ENCODE results near the gene CARM1.
"Not testable (repeated sequence)": the region's sequence is repeated elsewhere in the genome, so short reads cannot be mapped to it uniquely, and the experiment has no call there.

Gene CARM1

DNA sequence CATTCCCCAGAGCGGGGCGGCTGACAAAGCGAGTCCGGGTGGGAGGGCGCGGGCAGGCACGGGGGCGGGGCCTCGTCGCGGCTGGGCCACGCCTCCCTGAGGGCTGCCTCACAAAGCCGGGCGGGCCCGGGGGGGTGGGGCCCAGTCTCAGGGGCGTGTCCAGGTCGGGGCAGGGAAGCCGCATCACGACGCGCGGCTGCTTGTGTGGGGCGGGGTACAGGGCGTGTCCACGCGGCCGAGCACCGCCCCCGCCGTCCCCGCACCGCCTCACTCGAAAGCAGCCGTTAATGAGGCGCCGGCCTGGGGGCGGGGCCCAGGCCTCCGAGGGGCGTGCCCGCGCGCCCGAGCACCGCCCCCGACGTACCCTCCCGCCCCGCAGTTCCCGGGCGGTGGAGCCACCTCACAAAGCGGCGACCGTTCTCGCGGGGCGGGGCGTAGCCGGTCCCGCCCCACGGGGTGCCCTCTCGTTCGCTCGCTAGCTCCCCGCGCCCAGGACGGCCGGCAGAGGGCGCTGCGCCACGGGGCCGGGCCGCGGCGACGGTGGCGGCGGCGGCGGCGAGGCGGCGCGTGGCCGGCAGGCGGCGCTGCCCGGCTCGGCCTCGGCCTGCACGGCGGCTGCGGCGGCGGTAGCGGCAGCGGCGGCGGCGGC is at the start of gene CARM1:
Gene CARM1 (plus strand): TSS at position 599 of the 649 bp plus-strand sequence. CDS start 150 bp downstream, outside the sequence.
- peak; percentile 99 for DNase-seq

DNA sequence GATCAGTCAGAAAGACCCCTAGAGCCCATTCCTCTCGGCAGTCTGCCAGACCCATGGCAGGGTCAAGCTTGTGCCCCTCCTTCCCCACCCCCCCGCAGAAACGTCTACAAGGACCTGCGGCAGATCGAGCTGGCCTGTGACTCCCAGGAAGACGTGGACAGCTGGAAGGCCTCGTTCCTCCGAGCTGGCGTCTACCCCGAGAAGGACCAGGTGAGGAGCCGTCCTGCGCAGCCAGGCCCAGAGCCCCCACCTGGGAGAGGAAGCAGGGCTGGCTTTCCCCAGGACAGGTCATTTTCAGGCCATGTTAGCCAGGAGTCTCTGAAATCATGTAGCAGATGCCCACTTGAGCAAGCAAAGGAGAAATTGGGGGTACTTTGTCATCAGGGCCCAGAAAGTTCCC is 47.7 kb upstream of the CARM1 start:
- DNase-seq: no peak

DNA sequence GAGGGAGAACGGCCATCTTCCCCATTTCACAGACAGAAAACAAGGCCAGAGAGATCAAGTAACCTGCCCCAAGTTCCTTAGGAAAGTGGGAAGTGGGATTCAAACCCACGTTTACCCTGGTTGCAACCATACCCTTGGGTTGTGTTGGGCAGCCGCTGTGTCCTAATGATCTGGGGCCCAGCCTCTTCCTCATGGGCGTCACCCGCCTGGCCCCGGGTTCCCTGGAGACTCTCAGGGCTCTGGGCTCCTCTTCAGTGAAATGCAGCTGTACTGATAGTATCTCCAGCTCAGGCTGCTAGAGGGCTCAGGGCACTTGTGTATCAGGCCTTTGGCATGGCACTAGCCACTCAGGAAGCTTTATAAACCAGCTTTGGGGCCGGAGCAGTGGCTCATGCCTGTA is 45.1 kb upstream of the CARM1 start:
- peak; percentile 60 for DNase-seq

DNA sequence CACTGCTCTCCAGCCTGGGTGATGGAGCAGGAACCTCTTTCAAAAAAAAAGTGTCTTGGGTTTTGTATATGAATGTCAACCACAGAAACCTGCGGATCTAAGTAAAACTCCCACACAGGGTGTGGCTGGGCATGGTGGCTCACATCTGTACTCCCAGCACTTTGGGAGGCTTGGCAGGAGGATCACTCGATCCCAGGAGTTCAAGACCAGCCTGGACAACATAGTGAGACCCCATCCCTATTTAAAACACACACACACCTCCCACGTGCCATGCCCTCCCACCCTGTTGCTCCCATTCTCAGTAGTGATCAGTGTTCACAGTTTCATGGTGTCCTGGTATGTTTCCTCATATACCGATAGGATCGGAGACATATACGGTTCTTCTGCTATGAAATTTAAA is 44.5 kb upstream of the CARM1 start:
- DNase-seq: no peak

DNA sequence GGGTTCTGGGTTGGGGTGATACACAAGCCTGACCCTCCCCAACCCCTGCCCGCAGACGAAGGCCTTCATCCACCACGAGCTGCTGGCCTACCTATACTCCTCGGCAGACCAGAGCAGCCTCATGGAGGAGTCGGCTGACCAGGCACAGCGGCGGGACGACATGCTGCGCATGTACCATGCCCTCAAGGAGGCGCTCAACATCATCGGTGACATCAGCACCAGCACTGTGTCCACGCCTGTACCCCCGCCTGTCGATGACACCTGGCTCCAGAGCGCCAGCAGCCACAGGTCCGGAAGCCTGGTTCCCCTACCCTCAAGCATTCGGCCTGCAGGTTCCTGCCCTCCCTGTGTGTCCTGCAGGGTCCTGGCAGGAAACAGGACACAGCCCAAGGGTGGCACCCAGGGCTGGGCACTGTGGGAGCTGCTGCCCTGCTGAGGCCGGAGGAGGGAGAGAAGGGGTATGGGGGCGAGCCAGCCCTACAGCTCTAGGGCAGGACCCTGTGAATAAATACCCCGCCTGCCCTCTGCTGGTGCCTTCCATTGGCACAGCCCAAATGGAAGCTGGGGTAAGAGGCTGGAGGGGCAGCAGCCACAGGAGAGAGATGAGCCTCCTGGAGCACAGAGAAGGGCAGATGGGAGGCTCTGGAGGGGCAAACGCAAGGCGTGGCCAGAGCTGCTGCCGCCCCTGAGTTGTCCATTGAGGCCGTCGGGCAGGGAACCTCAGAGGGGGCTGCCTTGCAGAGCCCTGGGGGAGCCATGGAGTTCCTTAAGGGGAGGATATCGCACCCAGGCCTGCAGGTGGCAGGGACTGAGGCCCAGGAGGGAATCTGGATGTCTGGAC is 42.2 kb upstream of the CARM1 start:
- no peak for DNase-seq

- no peak for DNase-seq
Measured at GRCh38 chr19:10829967-10830366, 41.4 kb upstream of the CARM1 start.

DNA sequence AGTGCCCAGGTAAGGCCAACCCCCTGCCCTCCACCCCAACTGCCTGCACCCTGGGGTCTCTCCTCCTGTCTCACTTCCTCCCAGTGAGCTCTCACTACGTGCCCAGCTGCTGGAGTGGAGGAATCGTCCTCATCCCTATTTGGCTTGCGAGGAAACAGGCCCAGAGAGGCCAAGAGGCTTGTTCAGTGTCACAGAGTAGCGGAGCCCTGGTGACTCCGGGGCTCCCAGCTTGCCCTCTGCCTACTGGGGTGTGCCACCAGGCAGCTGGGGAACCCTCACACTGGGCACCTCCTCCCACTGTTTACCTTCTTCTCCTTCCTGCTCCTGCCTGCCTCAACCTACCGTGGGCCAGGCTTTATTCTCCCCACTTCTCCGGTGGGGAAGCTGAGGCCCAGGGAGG is 41.0 kb upstream of the CARM1 start:
- no peak for DNase-seq

DNA sequence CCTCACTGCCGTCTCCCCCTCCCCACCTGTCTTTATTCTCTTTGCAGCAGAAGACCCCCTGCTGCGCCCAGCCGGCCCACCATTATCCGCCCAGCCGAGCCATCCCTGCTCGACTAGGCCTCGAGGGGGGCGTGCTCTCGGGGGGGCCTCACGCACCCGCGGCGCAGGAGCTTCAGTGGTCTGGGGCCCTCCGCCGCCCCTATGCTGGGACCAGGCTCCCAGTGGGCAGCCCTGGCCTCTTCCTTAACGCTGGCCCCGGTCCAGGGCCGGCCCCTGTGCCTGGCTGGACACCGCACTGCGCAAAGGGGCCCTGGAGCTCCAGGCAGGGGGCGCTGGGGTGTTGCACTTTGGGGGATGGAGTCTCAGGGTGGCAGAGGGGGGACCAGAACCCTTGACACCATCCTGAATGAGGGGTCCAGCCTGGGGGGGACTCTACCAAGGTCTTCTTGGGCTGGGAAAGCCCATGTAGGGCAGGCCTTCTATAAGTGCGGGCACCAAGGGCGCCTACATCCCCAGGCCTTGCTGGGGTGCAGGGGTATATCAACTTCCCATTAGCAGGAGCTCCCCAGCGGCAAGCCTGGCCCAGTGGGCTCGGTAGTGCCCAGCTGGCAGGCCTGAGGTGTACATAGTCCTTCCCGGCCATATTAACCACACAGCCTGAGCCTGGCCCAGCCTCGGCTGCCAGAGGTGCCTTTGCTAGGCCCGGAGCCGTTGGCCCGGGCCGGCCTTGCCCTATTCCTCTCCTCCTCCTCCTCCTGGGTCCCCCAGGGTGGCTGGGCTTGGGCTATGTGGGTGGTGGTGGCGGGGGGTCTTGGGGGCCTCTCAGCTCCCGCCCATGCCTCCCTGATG is 40.2 kb upstream of the CARM1 start:
- DNase-seq: no peak

- no peak for DNase-seq
Measured at GRCh38 chr19:10831987-10832938, 39.1 kb upstream of the CARM1 start.

- DNase-seq: no peak
Measured at GRCh38 chr19:10832939-10833296, 38.4 kb upstream of the CARM1 start.

DNA sequence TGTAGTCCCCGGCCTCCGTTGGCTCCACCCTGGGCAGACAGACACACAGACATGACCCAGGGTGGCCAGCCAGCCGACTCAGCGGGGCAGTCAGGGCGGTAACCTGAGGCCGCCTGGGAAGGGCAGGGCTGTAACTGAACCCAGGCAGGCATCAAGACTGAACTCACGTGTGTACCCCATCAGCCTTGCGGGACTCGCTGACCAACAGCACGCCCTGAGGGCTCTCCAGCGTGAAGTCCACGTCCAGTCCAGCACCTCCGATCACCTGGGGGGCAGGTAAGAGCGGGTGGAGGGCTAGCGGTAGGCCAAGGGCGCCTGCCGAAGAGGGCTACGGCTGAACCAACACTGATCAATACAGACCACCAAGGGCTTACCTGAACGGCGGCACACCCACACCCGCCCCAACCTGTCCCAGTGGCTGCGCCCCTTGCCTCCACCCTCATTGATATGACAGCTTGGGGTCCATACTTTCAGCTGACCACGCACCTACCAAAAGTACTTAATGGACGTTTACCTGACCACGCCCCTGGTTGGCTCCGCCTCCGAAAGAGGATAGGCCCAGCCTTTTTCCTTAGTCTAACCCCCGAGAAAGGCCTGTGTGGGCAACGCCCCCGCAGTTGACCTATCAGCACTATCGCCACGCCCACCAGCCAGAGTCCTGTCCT is 36.1 kb upstream of the CARM1 start:
- DNase-seq: no peak

DNA sequence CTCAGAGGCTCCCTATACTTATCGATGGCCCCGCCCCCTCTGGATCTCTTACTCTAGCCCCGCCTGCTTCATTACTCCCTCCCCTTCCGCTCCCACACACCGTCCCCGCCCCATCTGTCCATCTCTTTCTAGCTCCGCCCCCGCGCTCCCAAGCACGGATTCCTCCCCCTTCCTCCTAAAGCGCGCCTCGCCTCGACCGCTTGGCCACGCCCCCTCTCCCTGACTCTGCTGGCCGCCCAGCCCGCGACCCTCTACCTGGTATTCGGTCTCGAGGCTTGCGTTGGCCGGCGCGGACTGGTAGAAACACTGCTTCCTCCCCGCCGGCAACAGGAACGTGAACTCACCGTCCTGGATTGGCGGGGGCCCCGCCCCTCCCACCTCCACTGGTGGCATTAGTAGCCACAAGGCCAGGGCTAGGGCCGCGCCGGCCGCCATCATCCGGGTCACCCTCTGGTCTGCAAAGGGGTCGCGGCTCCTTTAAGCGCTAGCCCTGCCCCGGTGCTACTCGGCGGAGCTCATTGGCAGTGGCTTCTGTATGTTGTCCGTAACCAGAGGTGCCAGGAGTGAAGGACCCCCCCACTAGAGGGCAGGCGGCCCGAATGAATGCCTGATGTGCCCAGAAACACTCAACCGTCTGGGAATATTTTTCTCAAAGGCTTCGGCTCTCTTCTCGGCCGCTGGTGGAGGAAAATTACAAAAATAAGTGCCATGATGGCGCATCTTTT is 35.4 kb upstream of the CARM1 start, which contains the start of gene TMED1:
Gene TMED1 (minus strand): TSS at position 459 of the 725 bp plus-strand sequence. CDS start 21 bp downstream, at position 438.
- DNase-seq: peak; percentile 100

DNA sequence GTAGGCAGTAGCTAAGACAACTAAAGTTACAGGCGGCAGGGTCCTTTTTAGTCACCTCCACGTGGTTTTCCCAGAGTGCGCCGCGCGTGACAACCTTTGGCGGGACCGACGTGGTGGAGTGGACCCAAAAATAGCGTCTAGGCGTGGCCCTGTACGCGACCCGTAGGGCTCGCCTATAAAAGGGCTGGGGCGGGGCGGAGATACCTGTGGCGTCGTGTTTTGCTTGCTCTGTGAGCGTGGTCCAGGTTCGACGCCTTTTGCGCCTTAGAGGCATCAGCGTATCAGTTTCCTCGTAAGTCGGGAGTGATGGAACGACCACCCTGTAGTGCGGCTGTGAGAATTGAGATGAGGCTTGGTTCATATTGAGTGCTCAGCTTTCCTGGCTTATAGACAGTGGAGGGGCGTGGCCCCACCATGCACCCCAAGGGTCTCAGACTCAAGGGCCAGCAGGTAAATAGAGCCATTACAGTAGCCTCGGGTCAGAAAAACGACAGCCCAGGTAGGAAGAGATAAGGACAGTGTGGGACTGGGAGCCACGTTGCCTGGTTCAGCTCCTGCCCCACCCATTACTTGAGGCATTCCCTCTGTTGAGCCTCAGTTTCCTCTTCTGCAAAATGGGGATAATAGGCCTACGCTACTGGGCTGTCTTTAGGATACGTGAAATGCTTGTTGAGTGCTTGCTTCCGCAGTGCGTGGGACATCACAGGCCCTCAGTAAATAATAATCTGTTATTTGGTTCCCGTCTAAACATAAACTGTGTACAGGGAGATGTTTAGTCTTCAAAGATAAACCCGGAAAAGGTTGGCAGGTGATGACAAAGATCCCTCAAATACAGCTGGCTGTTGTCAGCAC is 34.6 kb upstream of the CARM1 start:
- peak; percentile 86 for DNase-seq

- DNase-seq: not testable (repeated sequence)
Measured at GRCh38 chr19:10837649-10838048, 33.7 kb upstream of the CARM1 start.

GRCh38 chr19:10838377-10838776 is 33.0 kb upstream of the CARM1 start:
- DNase-seq: no peak

DNA sequence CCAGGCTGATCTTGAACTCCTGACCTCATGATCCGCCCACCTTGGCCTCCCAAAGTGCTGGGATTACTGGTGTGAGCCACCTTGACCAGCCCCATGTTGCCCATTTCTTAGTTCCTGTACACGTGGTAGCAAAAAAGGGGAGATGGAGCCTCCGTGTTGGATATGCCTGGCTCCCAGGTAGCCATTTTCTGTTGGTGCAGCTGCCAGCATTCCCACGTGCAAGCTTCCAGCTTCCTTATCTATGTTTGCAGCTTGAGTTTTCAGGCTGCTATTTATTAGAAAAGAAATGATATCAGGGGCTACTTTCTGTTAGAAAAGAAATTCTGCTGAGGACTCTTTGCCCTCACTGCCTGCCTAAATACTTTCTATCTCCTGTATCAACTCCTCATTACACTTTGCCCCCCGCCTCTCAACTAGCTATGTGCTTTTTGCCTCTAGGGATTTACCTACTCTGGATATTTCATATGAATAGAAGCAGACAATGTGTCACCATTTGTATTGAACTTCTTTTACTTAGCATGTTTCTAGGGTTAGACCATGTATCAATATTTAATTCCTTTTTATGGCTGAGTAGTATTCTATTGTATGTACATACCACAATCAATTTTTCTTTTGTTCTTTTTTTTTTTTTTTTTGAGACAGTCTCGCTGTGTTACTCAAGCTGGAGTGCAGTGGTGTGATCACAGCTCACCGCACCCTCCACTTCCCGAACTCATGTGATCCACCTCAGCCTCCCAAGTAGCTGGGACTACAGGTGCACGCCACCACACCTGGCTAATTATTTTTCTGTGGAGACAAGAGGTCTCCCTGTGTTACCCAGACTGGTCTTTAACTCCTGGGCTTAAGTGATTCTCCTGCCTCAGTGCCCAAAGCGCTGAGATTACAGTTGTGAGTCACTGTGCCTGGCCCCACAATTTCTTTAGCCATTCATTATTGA is 32.0 kb upstream of the CARM1 start:
- no peak for DNase-seq

GRCh38 chr19:10842788-10843187 is 28.6 kb upstream of the CARM1 start:
- DNase-seq: no peak

DNA sequence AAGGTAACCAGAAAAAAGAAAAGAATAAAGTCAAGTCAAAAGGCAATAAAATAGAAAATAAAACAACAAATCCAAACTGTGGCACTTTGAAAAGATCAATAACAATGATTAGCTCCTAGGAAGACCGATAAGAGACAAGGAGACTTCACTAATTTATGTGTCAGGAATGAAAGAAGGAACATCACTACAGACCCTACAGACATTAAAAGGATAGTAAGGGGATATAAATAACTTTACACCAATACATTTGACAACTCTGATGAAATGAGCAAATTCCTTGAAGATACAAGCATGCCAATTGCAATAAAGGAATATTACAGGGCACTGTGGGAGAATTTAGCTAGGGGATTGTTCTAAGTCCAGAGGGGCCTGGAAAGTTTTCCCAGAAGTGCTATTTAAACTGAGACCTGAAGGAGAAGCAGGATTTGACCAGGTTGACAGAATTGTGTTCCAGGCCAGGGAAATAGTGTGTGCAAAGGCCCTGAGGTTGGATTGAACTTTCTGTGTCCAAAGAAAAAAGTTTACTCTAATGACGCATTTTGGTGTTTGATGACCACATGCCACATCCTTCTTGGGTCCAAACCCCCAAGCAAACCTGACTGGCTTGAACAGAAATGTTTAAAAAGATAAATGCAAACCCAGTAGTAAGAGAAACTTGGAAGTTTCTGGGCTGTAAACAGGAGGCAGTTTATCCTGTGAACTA is 24.7 kb upstream of the CARM1 start:
- no peak for DNase-seq
